NCI-H2029 treated with DMSO at 0.1 percent for 48 hours (cell line): ENCODE data around the gene FAR1.
A peak's percentile ranks its signal among the peaks of the same experiment; 100 is the strongest.

Experiments used
- DNase-seq: peaks from one replicate; lab custom pipeline; 2025; lab: John Stamatoyannopoulos, UW

FAR1 gene

DNA sequence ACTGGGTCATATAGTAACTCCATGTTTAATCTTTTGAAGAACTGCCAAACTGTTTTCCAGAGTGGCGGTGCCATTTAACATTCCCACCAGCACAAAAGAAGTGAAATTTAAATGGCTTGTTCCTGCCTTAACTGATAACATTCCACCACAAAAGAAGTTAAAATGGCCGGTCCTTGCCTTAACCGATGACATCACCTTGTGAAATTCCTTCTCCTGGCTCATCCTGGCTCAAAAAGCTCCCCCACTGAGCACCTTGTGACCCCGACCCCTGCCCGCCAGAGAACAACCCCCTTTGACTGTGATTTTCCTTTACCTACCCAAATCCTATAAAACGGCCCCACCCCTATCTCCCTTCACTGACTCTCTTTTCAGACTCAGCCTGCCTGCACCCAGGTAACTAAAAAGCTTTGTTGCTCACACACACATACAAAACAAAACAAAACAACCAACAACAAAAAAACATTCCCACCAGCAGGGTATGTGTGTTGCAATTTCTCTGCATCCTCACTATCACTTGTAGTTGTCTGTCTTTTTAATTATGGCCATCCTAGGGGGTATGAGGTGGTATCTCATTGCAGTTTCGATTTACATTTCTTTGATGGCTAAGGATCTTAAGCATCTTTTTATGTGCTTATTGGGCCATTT is 109.0 kb downstream of the FAR1 start:
- no peak for DNase-seq

DNA sequence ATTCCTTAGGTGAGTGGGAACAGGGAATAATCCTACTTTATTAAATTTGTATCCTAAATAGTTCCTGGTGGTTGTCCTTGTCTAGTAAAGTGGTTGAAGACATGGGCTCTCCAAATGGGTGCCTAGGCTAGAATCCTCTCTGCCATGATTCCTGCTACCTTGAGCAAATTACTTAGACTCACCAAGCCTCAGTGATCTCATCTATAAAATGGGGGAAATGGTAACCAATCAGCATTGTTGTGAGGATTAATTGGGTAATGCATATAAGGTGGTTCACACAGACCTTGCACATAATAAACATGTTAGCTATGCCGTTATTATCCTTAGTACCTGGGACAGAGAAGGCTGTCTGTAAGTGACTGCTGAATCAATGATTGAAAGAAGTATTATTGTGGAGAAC is 109.9 kb downstream of the FAR1 start:
- DNase-seq = no peak

DNA sequence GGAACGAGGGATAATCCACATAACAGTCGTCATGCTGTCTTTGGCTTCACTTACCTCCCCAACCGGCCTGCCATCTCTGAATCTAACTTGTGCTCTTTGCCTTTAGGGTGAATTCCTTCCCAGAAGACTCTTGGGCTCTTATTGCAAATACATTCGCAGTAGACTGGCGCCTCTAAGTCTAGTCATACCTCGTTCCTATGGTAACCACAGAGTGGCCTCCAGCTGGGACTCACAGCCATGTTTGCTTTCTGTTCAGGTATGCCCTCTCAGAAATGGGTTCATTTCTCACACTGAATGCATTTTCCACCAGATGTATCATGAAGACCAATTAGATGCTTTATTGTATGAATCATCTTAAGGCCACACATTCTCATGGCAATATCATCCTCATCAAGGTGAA is 112.7 kb downstream of the FAR1 start:
- DNase-seq = peak; percentile 54
